ENCODE data around the gene MILR1. TPM values are rescaled to one million over a fixed set of nuclear protein-coding genes. Genes with fewer than 3 reads are reported as not detected.
A peak's percentile ranks its signal among the peaks of the same experiment; 100 is the strongest.
"Not testable (repeated sequence)": the region's sequence is repeated elsewhere in the genome, so short reads cannot be mapped to it uniquely, and the experiment has no call there.

MILR1 gene
- polyA plus RNA-seq, 1 donor: 6.9 TPM

GRCh38 chr17:64472564-64472963, 23.6 kb downstream of the MILR1 start:
- DNase-seq: no peak

DNA sequence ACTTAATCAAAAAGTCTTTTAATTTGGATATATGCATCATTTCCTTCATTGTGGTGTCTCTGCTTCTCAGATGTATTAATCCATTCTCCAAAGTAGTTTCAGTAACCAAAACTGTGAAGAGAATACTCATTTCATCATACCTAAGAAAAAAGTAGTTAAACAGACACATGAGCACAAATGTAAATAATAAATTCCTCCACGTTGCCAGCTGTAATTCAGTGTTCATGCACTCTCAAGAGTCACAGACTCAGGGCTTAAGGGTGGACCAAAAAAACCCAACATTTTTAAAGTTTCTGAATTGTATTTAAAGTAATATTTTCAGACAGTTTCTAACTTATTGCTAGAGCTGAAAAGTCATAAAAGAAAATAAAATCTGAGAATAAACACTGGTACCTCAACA, 28.9 kb downstream of the MILR1 start:
- DNase-seq: no peak

DNA sequence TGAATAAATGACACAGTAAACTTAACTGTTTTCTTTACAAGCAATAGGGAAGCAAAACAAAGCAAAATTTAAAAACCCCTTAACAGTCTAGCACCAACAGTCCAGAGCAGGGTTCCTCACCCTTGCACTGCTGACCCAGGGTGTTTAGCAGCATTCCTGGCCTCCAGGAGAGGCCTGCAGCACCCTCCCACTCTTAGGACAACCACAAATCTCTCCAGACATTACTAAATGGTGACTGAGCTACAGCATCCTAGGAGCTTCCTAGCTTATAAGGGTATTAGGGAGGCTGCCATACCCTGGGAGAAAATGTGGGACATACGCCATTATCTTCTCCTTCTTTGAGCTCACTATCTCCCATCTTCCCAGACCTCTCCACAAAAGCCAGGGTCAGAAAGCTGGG, 32.0 kb downstream of the MILR1 start:
- no peak for DNase-seq

GRCh38 chr17:64484380-64484779, 35.5 kb downstream of the MILR1 start:
- DNase-seq: no peak

GRCh38 chr17:64488301-64488700, 39.4 kb downstream of the MILR1 start:
- no peak for DNase-seq

- no peak for DNase-seq
These were observed 42.3 kb downstream of the MILR1 start for GRCh38 chr17:64491034-64491860.

- DNase-seq: no peak
These were observed 43.1 kb downstream of the MILR1 start for GRCh38 chr17:64491994-64492393.

DNA sequence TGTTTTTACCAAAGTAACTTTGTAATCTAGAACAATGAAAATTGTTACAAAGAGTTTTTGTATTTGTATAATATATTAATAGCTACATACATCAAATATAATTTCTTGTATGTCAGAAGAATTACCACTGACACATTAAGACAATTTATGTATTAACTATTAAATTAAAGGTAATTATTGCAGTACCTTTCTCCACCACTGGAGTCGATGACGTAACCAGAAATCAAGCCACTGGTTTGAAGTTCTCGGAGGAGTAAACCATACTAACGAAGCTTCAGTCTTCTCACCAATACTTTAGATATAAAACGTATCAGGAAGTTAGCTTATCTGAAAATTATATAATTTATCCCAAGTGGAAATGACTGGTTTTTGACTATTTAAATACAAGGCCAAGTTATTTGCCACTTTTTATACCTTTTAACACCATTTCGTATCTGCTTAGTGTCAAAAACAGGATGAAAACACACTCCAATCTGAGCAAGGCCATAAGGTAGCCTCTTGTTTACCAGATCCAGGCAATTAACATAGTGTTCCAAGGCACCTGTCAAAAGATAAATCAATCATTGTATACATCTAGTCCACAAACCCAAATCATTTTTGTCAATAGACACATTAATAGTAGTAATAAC, 43.7 kb downstream of the MILR1 start:
- DNase-seq: no peak

GRCh38 chr17:64494121-64494520, 45.2 kb downstream of the MILR1 start:
- DNase-seq: no peak

GRCh38 chr17:64495300-64495699, 46.4 kb downstream of the MILR1 start:
- DNase-seq: not testable (repeated sequence)

DNA sequence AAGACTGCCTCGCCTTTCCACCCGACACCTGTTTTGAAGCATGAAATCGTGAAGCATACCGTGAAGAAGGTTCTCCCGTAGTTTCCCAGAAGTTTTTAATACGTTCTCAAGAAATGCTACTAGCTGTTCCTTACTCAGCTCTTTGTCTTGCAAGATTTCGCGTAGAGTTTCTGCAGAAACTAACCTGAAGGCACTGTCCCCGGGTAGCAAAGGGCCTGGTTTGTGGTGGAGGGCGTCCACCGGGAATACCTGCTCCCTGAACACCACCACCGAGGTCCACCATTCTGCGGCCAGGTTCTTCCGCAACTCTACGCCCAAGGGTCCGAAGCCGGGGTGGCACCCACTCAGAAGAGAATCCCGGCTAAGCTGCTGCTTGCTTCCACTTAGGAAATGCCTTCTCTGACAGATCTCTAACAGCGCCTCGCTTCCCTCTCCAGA, 47.5 kb downstream of the MILR1 start:
- DNase-seq: no peak

GRCh38 chr17:64496786-64497564, 48.1 kb downstream of the MILR1 start, which contains the start of gene POLG2:
Gene POLG2, minus strand, starts transcription at chr17:64497054. Its CDS starts 86 bp downstream, at chr17:64496968.
- DNase-seq: peak; percentile 93

DNA sequence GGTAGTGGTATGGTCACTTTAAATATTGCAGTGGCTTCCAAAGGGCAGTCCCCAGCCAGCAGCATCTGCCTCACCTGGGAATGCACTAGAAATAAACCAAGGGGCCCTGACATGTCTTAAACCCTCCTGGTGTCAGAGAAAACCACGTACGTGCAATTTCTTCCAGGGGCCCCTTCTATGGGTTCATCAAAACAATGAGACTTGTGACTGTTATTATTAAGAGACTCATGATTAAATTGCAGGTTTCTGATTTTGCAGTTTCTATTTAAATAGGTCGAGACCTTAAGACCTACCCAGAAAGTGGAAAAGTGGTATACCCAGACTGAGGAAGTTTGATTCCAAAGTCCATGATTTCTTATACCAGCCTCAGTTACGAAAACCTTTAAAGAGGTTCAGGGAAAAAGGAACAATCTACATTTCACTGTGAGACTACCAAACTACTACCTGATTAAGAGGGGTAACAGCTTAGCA, 48.7 kb downstream of the MILR1 start:
- DNase-seq: no peak

GRCh38 chr17:64498308-64499203, 49.6 kb downstream of the MILR1 start:
- no peak for DNase-seq

- DNase-seq: no peak
These were observed 51.0 kb downstream of the MILR1 start for GRCh38 chr17:64499805-64500486.

DNA sequence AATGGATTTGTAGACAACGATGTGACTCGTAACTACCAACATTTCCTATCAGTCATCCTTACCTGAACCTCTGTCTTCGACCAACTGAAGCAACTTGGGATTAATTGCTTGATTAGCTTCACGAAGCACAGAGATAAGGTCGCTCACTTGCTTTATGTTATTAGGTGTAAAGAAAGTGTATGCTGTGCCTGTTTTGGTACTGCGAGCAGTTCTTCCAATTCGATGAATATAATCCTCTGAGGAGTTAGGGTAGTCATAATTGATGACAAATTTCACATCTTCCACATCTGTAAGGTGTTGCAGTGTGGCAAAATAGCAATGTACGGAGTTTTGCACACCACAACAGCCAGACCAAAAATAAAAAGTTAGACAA, 51.6 kb downstream of the MILR1 start:
- no peak for DNase-seq

GRCh38 chr17:64500862-64501765, 52.2 kb downstream of the MILR1 start:
- DNase-seq: no peak

- DNase-seq: no peak
These were observed 53.1 kb downstream of the MILR1 start for GRCh38 chr17:64502021-64502420.

GRCh38 chr17:64502809-64503208, 53.9 kb downstream of the MILR1 start:
- no peak for DNase-seq

- no peak for DNase-seq
These were observed 54.4 kb downstream of the MILR1 start for GRCh38 chr17:64503341-64503740.
